Smooth muscle cell (in vitro differentiated cells): ENCODE results near the gene KIZ. TPM values are rescaled to one million over a fixed set of nuclear protein-coding genes. Genes with fewer than 3 reads are reported as not detected.

Experiments used
- DNase-seq: peaks from one replicate; lab custom pipeline; 2025; ENCODE audit not compliant: unreplicated experiment; lab: John Stamatoyannopoulos, UW
- H2AFZ ChIP-seq: fragments of 200-600 bp; sonication (generic); 2 replicates; pipeline ENCODE4 v1.6.0; 2016; ENCODE audit warnings: antibody characterized with exemption, low read depth, mild to moderate bottlenecking
- H3F3A ChIP-seq: fragments of 200-600 bp; sonication (generic); 2 replicates; pipeline ENCODE4 v1.6.0; 2017; ENCODE audit warnings: antibody characterized with exemption, low read depth
- H3K27ac ChIP-seq: fragments of 200-600 bp; sonication (generic); 2 replicates; pipeline ENCODE4 v1.5.1; 2016; ENCODE audit warnings: low read depth, mild to moderate bottlenecking
- H3K27me3 ChIP-seq: fragments of 200-600 bp; sonication (generic); 2 replicates; pipeline ENCODE4 v1.6.1; 2016; ENCODE audit warnings: low read depth, mild to moderate bottlenecking
- H3K36me3 ChIP-seq: fragments of 200-600 bp; sonication (generic); 2 replicates; pipeline ENCODE4 v1.5.1; 2016; ENCODE audit warnings: low read depth
- H3K4me1 ChIP-seq: fragments of 200-600 bp; sonication (generic); 2 replicates; pipeline ENCODE4 v1.5.1; 2016; ENCODE audit warnings: low read depth
- H3K4me2 ChIP-seq: fragments of 200-600 bp; sonication (generic); 2 replicates; pipeline ENCODE4 v1.6.0; 2016; ENCODE audit warnings: mild to moderate bottlenecking
- H3K4me3 ChIP-seq: fragments of 200-600 bp; sonication (generic); 2 replicates; pipeline ENCODE4 v1.5.1; 2016; ENCODE audit warnings: mild to moderate bottlenecking
- H3K79me2 ChIP-seq: fragments of 200-600 bp; sonication (generic); 2 replicates; pipeline ENCODE4 v1.6.0; 2016; ENCODE audit warnings: low read depth, mild to moderate bottlenecking
- H3K9ac ChIP-seq: fragments of 200-600 bp; sonication (generic); 2 replicates; pipeline ENCODE4 v1.6.0; 2016; ENCODE audit warnings: low read depth
- H3K9me3 ChIP-seq: fragments of 200-600 bp; sonication (generic); replicated peaks from 2 replicates; pipeline ENCODE4 v1.5.1; 2016; ENCODE audit warnings: low read depth
- H4K20me1 ChIP-seq: fragments of 200-600 bp; sonication (generic); 2 replicates; pipeline ENCODE4 v1.6.0; 2016; ENCODE audit warnings: low read depth
- CTCF ChIP-seq: fragments of 200-600 bp; sonication (generic); IDR thresholded peaks from 2 replicates; pipeline ENCODE4 v1.5.1; 2017; ENCODE audit warnings: borderline replicate concordance, mild to moderate bottlenecking, antibody characterized with exemption; ENCODE audit not compliant: insufficient read depth, poor library complexity, severe bottlenecking
- WGBS: methylation state at CpG from one replicate; pipeline ENCODE4 v1.1.7; 2016; ENCODE audit warnings: low lambda C conversion rate; 5-methylcytosine and 5-hydroxymethylcytosine counted together
- polyA plus RNA-seq: library from polyadenylated mRNA; unstranded; fragments of >200 nt; fragmentation: Nextera tagmentation; extraction: Ambion mirVana; gene quantifications from 2 replicates; pipeline ENCODE4 v1.2.1, GENCODE V29; 2016
- total RNA-seq: library from RNA; depleted of rRNA; stranded (reverse); fragments of >200 nt; gene quantifications from 2 replicates; pipeline ENCODE4 v1.2.3, GENCODE V29; 2014

KIZ gene
- total and polyA plus RNA-seq, 2 experiments from 2014 or later, result 19.2 to 20.9 TPM

- H3K9ac ChIP-seq, result no peak overlapping the region
Measured at GRCh38 chr20:21272279-21272678, 146.4 kb downstream of the KIZ start.

GRCh38 chr20:21272679-21273078 lies 146.8 kb downstream of the KIZ start:
- TF ChIP-seq CTCF, result no peak
- Histone ChIP-seq H3K27ac (no peak overlapping the region), H3K4me1 (no peaks in the 10 kb centered on the region), H3K27me3 (no peaks in the 10 kb centered on the region), H3K9me3 (no peaks in the 10 kb centered on the region), H3K4me2 (no peak overlapping the region), H2AFZ (no peak overlapping the region), H3K36me3 (no peaks in the 10 kb centered on the region), H3F3A (no peaks in the 10 kb centered on the region), H3K79me2 (no peaks in the 10 kb centered on the region), H4K20me1 (no peaks in the 10 kb centered on the region), H3K9ac (no peak overlapping the region), H3K4me3 (no peak overlapping the region)
- 90% methylated on average over 3 of the region's 3 CpGs for WGBS
- DNase-seq, result no peak

More at GRCh38 chr20:21272279-21272678, 146.4 kb downstream of the KIZ start:
- no peak overlapping the region for H3K4me2 ChIP-seq
- no peaks in the 10 kb centered on the region for H3F3A ChIP-seq
- no peak overlapping the region for H3K27ac ChIP-seq
- H3K4me1 ChIP-seq, result no peaks in the 10 kb centered on the region
- no peaks in the 10 kb centered on the region for H3K79me2 ChIP-seq
- no peaks in the 10 kb centered on the region for H3K36me3 ChIP-seq
- no peak for TF ChIP-seq CTCF
- no peak for DNase-seq
- H2AFZ ChIP-seq, result no peak overlapping the region
- no peak overlapping the region for H3K4me3 ChIP-seq
- no peaks in the 10 kb centered on the region for H3K9me3 ChIP-seq
- H4K20me1 ChIP-seq, result no peaks in the 10 kb centered on the region
- H3K27me3 ChIP-seq, result no peaks in the 10 kb centered on the region

- TF ChIP-seq CTCF, result no peak
- Histone ChIP-seq H3K27me3 (peaks cover 6% of the 10 kb centered on the region), H3K79me2 (no peaks in the 10 kb centered on the region), H3F3A (no peaks in the 10 kb centered on the region), H3K9ac (no peak overlapping the region), H3K9me3 (no peaks in the 10 kb centered on the region), H3K27ac (no peak overlapping the region), H2AFZ (no peak overlapping the region), H3K36me3 (no peaks in the 10 kb centered on the region), H3K4me2 (no peak overlapping the region), H3K4me1 (no peaks in the 10 kb centered on the region), H3K4me3 (no peak overlapping the region), H4K20me1 (no peaks in the 10 kb centered on the region)
- 91% methylated on average over 8 of the region's 8 CpGs for WGBS
- no peak for DNase-seq
Measured at GRCh38 chr20:21273755-21274386, 148.0 kb downstream of the KIZ start.

- 93% methylated on average over 2 of the region's 2 CpGs for WGBS
- no peak overlapping the region for H3K9ac ChIP-seq
- no peaks in the 10 kb centered on the region for H3K36me3 ChIP-seq
- H3K27me3 ChIP-seq, result peaks cover 27% of the 10 kb centered on the region
- no peaks in the 10 kb centered on the region for H4K20me1 ChIP-seq
- H3K9me3 ChIP-seq, result no peaks in the 10 kb centered on the region
- no peak overlapping the region for H3K27ac ChIP-seq
- DNase-seq, result no peak
- no peaks in the 10 kb centered on the region for H3F3A ChIP-seq
- no peak overlapping the region for H3K4me3 ChIP-seq
- H3K79me2 ChIP-seq, result no peaks in the 10 kb centered on the region
- TF ChIP-seq CTCF, result no peak
- H3K4me2 ChIP-seq, result no peak overlapping the region
- H3K4me1 ChIP-seq, result no peaks in the 10 kb centered on the region
- no peak overlapping the region for H2AFZ ChIP-seq
Measured at GRCh38 chr20:21278829-21279228, 152.9 kb downstream of the KIZ start.
